Left ventricle myocardium inferior (tissue), 1 donor: ENCODE data around the gene CDCA3. TPM values are rescaled to one million over a fixed set of nuclear protein-coding genes. Genes with fewer than 3 reads are reported as not detected.

Experiments
- DNase-seq: peaks from one replicate; pipeline ENCODE4 v3.0.0-alpha.2; 2020
- H3K27ac ChIP-seq: fragments of 200-600 bp; replicated peaks from 2 replicates; pipeline ENCODE4 v1.8.0; 2021
- H3K27me3 ChIP-seq: fragments of 200-600 bp; 2 replicates; pipeline ENCODE4 v1.8.0; 2021; ENCODE audit warnings: low read depth
- H3K36me3 ChIP-seq: fragments of 200-600 bp; 2 replicates; pipeline ENCODE4 v1.8.0; 2021
- H3K4me1 ChIP-seq: fragments of 200-600 bp; 2 replicates; pipeline ENCODE4 v1.8.0; 2021
- H3K4me3 ChIP-seq: fragments of 200-600 bp; 2 replicates; pipeline ENCODE4 v1.8.0; 2021; ENCODE audit warnings: mild to moderate bottlenecking, moderate library complexity
- H3K9me3 ChIP-seq: fragments of 200-600 bp; replicated peaks from 2 replicates; pipeline ENCODE4 v1.8.0; 2021
- CTCF ChIP-seq: fragments of 200-600 bp; IDR thresholded peaks from 2 replicates; pipeline ENCODE4 v1.8.0; 2021; ENCODE audit warnings: antibody characterized with exemption, mild to moderate bottlenecking, borderline replicate concordance
- intact Hi-C: fragments of 100-400 bp; cut with micrococcal nuclease; formaldehyde crosslinking; loops from one replicate; pipeline ENCODE4 v1.11.0; 2022
- total RNA-seq: library from RNA; stranded (reverse); fragmentation: NEBNext Ultra II Directional; extraction: Animal tissue kit (Norgen Biotek cat#: 25700); gene quantifications from one replicate; pipeline ENCODE4 v1.2.1, GENCODE V29; 2021
- donor health status: DM: no; HTN: yes; CAD: no; lungs with severe emphysema.

CDCA3 gene
- total RNA-seq, 1 donor from 2014 or later = 0.55 TPM

- peaks cover 40% of the 10 kb centered on the region for H3K4me1 ChIP-seq
- H3K27me3 ChIP-seq = peaks cover 5% of the 10 kb centered on the region
- H3K36me3 ChIP-seq = peaks cover 40% of the 10 kb centered on the region
- H3K9me3 ChIP-seq = no peaks in the 10 kb centered on the region
- TF ChIP-seq CTCF = no peak
- peak overlapping the region; percentile 64 for H3K4me3 ChIP-seq
- intact Hi-C loops = no loop called here
- DNase-seq = no peak
- H3K27ac ChIP-seq = peak overlapping the region; percentile 83
Measured at GRCh38 chr12:6833189-6833890, 17.7 kb downstream of the CDCA3 start.

- Histone ChIP-seq H3K36me3 (peaks cover 28% of the 10 kb centered on the region), H3K27ac (peak overlapping the region; percentile 83), H3K9me3 (no peaks in the 10 kb centered on the region), H3K4me3 (no peak overlapping the region), H3K4me1 (peaks cover 50% of the 10 kb centered on the region), H3K27me3 (peaks cover 5% of the 10 kb centered on the region)
- DNase-seq = no peak
- intact Hi-C loops = no loop called here
- no peak for TF ChIP-seq CTCF
Measured at GRCh38 chr12:6832125-6832524, 19.0 kb downstream of the CDCA3 start.

GRCh38 chr12:6831450-6831995, 19.6 kb downstream of the CDCA3 start:
- H3K36me3 ChIP-seq = peaks cover 22% of the 10 kb centered on the region
- H3K27me3 ChIP-seq = peaks cover 5% of the 10 kb centered on the region
- TF ChIP-seq CTCF = no peak
- no peak overlapping the region for H3K4me3 ChIP-seq
- H3K27ac ChIP-seq = peak overlapping the region; percentile 83
- peaks cover 55% of the 10 kb centered on the region for H3K4me1 ChIP-seq
- DNase-seq = no peak
- H3K9me3 ChIP-seq = no peaks in the 10 kb centered on the region
- intact Hi-C loops = no loop called here

- Histone ChIP-seq H3K36me3 (peaks cover 19% of the 10 kb centered on the region), H3K4me3 (no peak overlapping the region), H3K27ac (no peak overlapping the region), H3K27me3 (peaks cover 5% of the 10 kb centered on the region), H3K9me3 (no peaks in the 10 kb centered on the region), H3K4me1 (peaks cover 56% of the 10 kb centered on the region)
- no peak for DNase-seq
- no peak for TF ChIP-seq CTCF
- intact Hi-C loops = no loop called here
Measured at GRCh38 chr12:6830999-6831398, 20.1 kb downstream of the CDCA3 start.

GRCh38 chr12:6830286-6830890, 20.7 kb downstream of the CDCA3 start:
- H3K9me3 ChIP-seq = no peaks in the 10 kb centered on the region
- peaks cover 56% of the 10 kb centered on the region for H3K4me1 ChIP-seq
- peaks cover 19% of the 10 kb centered on the region for H3K36me3 ChIP-seq
- peaks cover 5% of the 10 kb centered on the region for H3K27me3 ChIP-seq
- H3K4me3 ChIP-seq = no peak overlapping the region
- peak overlapping the region; percentile 27 for H3K27ac ChIP-seq
- TF ChIP-seq CTCF = no peak
- intact Hi-C loops = no loop called here
- no peak for DNase-seq
